ENCODE data around the gene ENOSF1.

Gene ENOSF1

GRCh38 chr18:635171-635570 lies 77.3 kb downstream of the ENOSF1 start:
- DNase-seq (ENCODE audit: low read depth in 2 of 2): no peak

GRCh38 chr18:634551-635045 lies 77.8 kb downstream of the ENOSF1 start:
- DNase-seq (ENCODE audit: low read depth in 2 of 2): no peak

- no peak for DNase-seq (ENCODE audit: low read depth in 2 of 2)
Observed at GRCh38 chr18:631560-631959, 80.9 kb downstream of the ENOSF1 start.

GRCh38 chr18:629269-630150 lies 82.9 kb downstream of the ENOSF1 start:
- no peak for DNase-seq (ENCODE audit: low read depth in 2 of 2)

- no peak for DNase-seq (ENCODE audit: low read depth in 2 of 2)
Observed at GRCh38 chr18:627231-627630, 85.2 kb downstream of the ENOSF1 start.

GRCh38 chr18:623761-624620 lies 88.4 kb downstream of the ENOSF1 start:
- DNase-seq (ENCODE audit: low read depth in 2 of 2): peak; percentile 41 to 49

GRCh38 chr18:622289-622688 lies 90.1 kb downstream of the ENOSF1 start:
- DNase-seq (ENCODE audit: low read depth in 2 of 2): no peak

- no peak for DNase-seq (ENCODE audit: low read depth in 2 of 2)
Observed at GRCh38 chr18:621291-622043, 91.0 kb downstream of the ENOSF1 start.
